Esophagus squamous epithelium (tissue), 4 donors: ENCODE data around the gene HLCS.

Source experiments
- CTCF ChIP-seq, 6 experiments: fragments of 450-650 bp in 4 of 6; fragments of 200-600 bp in 2 of 6; sonication (generic) in 2 of 6; IDR thresholded peaks; one replicate each; pipeline ENCODE4 v1.5.1; 2016 to 2019; ENCODE audit warnings: antibody characterized with exemption in 6 of 6, mild to moderate bottlenecking in 4 of 6, moderate library complexity in 4 of 6
- POLR2A ChIP-seq, 4 donors: fragments of 450-650 bp; IDR thresholded peaks; one replicate each; pipeline ENCODE4 v1.6.1; 2017; ENCODE audit warnings: antibody characterized with exemption in 4 of 4, mild to moderate bottlenecking in 4 of 4, moderate library complexity in 3 of 4

GRCh38 chr21:36803051-36803645 lies 163.3 kb downstream of the HLCS start:
- TF ChIP-seq POLR2A (IDR thresholded peaks at IDR 0.05) (no peak), CTCF (IDR thresholded peaks at IDR 0.05) (no peak)
